Measurements from ENCODE around the gene GNAZ.

DNA sequence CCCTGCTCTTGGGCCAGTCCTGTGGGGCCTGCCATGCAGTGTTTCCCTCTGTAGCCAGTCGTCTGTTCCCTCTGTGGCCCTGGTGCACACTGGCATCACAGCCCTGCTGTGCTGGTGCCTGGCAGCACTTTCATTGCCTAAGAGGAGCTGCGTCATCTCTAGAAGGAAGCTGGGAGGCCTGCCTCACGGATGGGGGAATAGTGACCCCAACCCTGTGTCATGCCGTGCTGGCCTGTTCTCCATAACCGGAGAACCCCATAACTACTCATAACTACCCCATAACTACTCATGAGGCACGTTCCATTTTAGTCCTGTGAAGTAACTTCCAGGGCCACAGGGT is 88.9 kb downstream of the GNAZ start:
- TF ChIP-seq CTCF (IDR thresholded peaks at IDR 0.05) (no peak), POLR2A (IDR thresholded peaks at IDR 0.05) (no peak), EP300 (IDR thresholded peaks at IDR 0.05) (no peak)

All from stomach (tissue), 4 donors.